HG03520 (cell line): Measurements from ENCODE around the gene GHRL.

Source experiments
- ATAC-seq: cut with Tn5 transposase; IDR thresholded peaks from one replicate; pipeline ENCODE4 v1.9.1; 2021; ENCODE audit warnings: mild to moderate bottlenecking, moderate library complexity; ENCODE audit not compliant: unreplicated experiment

The GHRL gene

GRCh38 chr3:10328460-10329071 is 35.8 kb upstream of the GHRL start:
- ATAC-seq = no peak

GRCh38 chr3:10327592-10327991 is 34.8 kb upstream of the GHRL start:
- ATAC-seq = no peak

GRCh38 chr3:10322352-10322710 is 29.6 kb upstream of the GHRL start:
- ATAC-seq = no peak

GRCh38 chr3:10321630-10322351 is 29.0 kb upstream of the GHRL start:
- no peak for ATAC-seq

- ATAC-seq = no peak
Measured at GRCh38 chr3:10320320-10320677, 27.6 kb upstream of the GHRL start.

GRCh38 chr3:10319804-10320203 is 27.1 kb upstream of the GHRL start:
- ATAC-seq = no peak

GRCh38 chr3:10319251-10319650 is 26.5 kb upstream of the GHRL start:
- ATAC-seq = no peak

- no peak for ATAC-seq
Measured at GRCh38 chr3:10317961-10318350, 25.2 kb upstream of the GHRL start.

- ATAC-seq = no peak
Measured at GRCh38 chr3:10317311-10317960, 24.7 kb upstream of the GHRL start.

- no peak for ATAC-seq
Measured at GRCh38 chr3:10315771-10316344, 23.1 kb upstream of the GHRL start.

- no peak for ATAC-seq
Measured at GRCh38 chr3:10315101-10315500, 22.4 kb upstream of the GHRL start.

- no peak for ATAC-seq
Measured at GRCh38 chr3:10312861-10313260, 20.1 kb upstream of the GHRL start.

- no peak for ATAC-seq
Measured at GRCh38 chr3:10312391-10312790, 19.6 kb upstream of the GHRL start.

GRCh38 chr3:10311710-10312109 is 19.0 kb upstream of the GHRL start:
- no peak for ATAC-seq

- no peak for ATAC-seq
Measured at GRCh38 chr3:10310578-10310977, 17.8 kb upstream of the GHRL start.

- ATAC-seq = no peak
Measured at GRCh38 chr3:10309736-10310135, 17.0 kb upstream of the GHRL start.

GRCh38 chr3:10308678-10309077 is 15.9 kb upstream of the GHRL start:
- ATAC-seq = no peak

GRCh38 chr3:10306156-10306555 is 13.4 kb upstream of the GHRL start:
- no peak for ATAC-seq

GRCh38 chr3:10305331-10305902 is 12.7 kb upstream of the GHRL start:
- no peak for ATAC-seq

GRCh38 chr3:10304905-10305304 is 12.2 kb upstream of the GHRL start:
- ATAC-seq = no peak

- no peak for ATAC-seq
Measured at GRCh38 chr3:10303785-10304184, 11.0 kb upstream of the GHRL start.

GRCh38 chr3:10303105-10303504 is 10.4 kb upstream of the GHRL start:
- no peak for ATAC-seq
